Middle frontal gyrus (tissue), 1 donor: ENCODE results near the gene MRI1.
A peak's percentile ranks its signal among the peaks of the same experiment; 100 is the strongest.
"Not testable (repeated sequence)": the region's sequence is repeated elsewhere in the genome, so short reads cannot be mapped to it uniquely, and the experiment has no call there.

Experiments used
- DNase-seq: peaks from one replicate; pipeline ENCODE4 v3.0.0-alpha.2; 2015; ENCODE audit warnings: low spot score; ENCODE audit errors: extremely low spot score

Gene MRI1

DNA sequence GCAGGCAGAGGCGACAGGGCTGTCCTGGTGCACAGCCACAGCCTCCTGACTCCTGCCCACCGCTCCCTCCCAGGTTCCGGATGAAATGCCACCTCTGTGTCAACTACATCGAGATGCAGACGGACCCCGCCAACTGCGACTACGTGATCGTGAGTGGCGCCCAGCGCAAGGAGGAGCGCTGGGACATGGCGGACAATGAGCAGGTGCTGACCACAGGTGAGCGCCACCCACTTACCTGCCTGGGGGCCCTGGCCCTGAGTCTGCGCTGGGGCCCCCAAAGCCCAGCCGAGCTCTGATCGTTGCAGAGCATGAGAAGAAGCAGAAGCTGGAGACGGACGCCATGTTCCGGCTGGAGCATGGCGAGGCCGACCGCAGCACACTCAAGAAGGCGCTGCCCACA is 5.5 kb upstream of the MRI1 start:
- no peak for DNase-seq

DNA sequence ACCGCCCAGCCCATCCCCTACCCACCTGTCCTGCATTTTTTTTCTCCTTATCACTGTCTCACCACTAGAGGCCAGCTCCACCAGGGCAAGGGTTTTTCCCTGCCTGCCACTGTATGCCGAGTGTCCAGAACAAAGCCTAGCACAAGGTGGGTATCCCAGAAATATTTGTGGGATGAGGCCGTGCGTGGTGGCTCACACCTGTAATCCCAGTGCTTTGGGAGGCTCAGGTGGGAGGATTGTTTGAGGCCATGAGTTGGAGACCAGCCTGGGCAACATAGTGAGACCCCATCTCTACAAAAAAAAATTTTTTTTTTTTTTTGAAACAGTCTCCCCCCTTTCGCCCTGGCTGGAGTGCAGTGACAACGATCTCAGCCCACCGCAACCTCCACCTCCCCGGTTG is 2.9 kb upstream of the MRI1 start:
- no peak for DNase-seq

- no peak for DNase-seq
Observed at GRCh38 chr19:13762635-13763235, 1.6 kb upstream of the MRI1 start.

- DNase-seq: no peak
Observed at GRCh38 chr19:13763265-13763664, 1.1 kb upstream of the MRI1 start.

DNA sequence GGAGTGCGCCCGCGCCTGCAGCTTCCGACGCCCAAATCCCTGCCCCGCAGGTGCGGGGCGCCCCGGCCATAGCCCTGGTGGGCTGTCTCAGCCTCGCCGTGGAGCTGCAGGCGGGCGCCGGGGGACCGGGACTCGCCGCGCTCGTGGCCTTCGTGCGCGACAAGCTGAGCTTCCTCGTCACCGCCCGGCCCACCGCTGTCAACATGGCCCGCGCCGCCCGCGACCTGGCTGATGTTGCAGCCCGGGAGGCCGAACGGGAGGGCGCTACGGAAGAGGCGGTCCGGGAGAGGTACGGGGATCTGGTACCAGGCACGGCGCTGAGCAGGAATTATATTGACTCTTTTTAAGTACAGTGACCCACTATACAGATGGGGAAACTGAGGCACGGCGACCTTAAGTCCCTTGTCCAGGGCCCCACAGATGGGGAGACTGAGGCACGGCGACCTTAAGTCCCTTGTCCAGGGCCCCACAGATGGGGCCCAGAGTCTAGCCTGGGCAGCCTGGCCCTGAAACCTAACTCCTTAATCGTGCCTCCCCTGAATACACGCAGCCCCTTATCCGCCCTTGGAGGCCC is 586 bp downstream of the MRI1 start:
- no peak for DNase-seq

GRCh38 chr19:13765395-13766094 is 1.2 kb downstream of the MRI1 start:
- no peak for DNase-seq

DNA sequence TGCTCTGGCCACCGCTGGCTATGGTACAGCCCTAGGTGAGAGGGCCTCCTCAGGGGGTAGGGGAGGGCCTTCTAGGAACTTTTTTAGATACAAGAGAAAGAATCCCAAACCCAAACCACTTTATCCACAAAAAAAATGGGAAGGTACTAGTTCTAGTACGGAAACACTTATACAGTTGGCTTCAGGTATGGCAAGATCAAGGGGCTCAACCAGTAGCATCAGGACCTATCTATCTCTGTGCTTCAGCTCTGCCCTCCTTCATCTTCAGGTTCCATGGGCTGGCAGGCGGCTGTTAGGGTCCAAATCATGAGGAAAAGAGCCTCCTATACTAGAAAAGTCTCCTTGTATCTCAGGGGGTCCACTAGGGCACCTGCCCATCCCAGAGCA is 1.8 kb downstream of the MRI1 start:
- DNase-seq: no peak

- no peak for DNase-seq
Observed at GRCh38 chr19:13768510-13768909, 4.2 kb downstream of the MRI1 start.

- DNase-seq: no peak
Observed at GRCh38 chr19:13770013-13770635, 5.8 kb downstream of the MRI1 start.

GRCh38 chr19:13774217-13775191 is 10.2 kb downstream of the MRI1 start, which contains the start of gene C19orf53:
TSS of gene C19orf53 (plus strand) at chr19:13774456. CDS start at chr19:13774478, 22 bp downstream.
- DNase-seq: peak; percentile 90

DNA sequence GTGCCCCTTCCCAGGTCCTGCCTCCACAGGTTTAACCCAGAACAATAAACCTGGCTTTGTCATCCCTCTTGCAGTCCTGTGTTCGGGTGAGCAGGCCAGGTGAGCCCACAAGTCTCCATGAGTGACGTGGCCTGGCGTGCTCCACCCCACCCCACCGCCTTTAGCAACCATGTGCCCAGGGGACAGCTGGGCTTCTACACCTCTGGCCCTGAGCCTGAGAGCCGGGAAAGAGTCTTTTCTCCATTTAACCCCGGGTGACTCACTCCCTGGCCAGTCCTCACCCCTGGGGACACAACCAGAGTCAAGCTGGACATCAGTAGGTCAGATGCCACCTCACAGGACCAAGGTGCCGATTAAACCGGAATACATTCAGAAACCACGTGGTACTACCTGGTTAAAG is 14.1 kb downstream of the MRI1 start:
- no peak for DNase-seq

DNA sequence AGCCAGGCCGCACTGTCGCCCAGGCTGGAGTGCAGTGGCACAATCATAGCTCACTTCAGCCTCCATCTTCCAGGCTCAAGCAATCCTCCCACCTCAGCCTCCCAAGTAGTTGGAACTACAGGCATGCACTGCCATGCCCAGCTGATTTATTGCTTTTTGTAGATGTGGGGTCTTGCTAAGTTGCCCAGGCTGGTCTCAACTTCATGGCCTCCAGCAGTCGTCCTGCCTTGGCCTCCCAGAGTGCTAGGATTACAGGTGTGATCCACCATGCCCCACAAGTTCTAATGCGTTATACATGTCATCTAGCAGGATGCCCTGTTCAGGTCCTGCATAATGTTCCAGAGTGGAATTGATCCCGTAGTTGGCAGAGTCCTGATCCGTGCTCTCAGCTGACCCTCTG is 14.5 kb downstream of the MRI1 start:
- DNase-seq: no peak

DNA sequence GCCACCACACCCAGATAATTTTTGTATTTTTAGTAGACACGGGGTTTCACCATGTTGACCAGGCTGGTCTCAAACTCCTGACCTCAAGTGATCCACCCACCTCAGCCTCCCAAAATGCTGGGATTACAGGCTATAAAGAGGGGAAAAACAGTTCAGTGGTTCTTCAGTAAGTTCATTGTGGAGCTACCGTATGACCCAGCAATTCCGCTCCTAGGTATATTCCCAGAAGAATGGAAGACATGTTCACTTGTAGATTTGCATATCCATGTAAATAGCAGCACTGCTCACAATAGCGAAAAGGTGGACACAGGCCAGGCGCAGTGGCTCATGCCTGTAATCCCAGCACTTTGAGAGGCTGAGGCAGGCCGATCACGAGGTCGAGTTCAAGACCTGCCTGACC is 15.5 kb downstream of the MRI1 start:
- not testable (repeated sequence) for DNase-seq

GRCh38 chr19:13781547-13781946 is 17.2 kb downstream of the MRI1 start:
- DNase-seq: no peak

DNA sequence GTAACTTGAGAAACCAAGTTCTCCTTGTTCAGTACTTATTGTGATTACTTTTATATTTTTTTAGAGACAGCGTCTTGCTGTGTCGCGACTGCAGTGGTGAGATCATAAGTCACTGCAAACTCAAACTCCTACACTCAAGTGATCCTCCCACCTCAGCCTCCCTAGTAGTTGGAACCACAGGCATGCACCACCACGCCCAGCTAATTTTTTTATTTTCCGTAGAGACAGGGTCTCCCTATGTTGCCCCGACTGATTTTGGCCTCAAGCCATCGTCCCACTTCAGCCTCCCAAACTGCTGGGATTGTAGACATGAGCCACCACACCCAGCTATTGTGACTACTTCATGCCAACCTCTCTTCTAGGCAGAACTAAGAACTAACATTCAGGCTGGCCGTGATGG is 18.2 kb downstream of the MRI1 start:
- no peak for DNase-seq

GRCh38 chr19:13783565-13784500 is 19.5 kb downstream of the MRI1 start:
- no peak for DNase-seq

DNA sequence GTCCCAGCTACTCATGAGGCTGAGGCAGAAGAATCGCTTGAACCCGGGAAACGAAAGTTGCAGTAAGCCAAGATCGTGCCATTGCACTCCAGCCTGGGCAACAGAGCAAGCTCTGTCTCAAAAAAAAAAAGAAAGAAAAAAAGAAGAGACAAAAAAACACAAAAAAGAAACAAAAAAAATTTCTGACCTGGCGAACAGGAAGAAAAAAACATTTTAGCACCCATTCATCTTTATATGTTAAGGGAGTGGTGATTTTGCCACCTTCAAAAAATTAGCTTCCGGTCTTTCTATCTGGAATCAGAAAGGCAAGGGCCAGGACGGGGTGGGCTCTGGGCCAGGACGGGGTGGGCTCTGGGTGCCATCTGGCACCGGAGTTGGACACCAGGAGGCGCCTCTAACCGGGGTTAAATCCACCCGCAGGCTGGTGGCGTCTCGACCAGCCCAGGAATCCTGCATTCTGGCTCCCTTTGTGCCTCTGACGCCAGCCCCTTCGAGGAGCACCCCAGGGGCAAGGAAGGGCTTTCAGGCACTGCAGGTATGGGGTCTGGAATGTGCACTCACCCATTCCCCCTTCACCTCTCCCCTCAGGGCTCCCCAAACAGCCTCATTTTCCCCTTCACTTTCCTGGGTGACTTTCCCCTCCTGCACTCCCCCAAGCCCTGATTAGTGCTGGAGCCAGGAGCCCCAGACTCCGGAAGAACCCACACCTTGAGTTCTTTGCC is 20.6 kb downstream of the MRI1 start:
- no peak for DNase-seq

DNA sequence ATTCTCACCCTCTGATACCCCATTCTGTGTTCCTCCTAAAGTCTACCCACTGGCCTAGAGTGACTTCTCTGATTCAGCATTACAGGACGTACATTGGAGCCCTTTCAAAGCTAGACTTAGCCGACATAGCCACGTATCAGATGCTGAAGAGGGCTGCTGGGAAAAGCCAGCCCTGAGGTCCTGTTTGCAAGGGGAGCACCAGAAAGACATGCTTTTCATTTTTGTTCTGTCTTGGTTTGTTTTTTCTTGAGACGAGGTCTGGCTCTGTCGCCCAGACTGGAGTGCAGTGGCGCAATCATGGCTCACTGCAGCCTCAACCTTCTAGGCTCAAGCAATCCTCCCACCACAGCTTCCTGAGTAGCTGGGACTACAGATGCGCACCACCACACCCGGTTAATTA is 24.7 kb downstream of the MRI1 start:
- DNase-seq: no peak

DNA sequence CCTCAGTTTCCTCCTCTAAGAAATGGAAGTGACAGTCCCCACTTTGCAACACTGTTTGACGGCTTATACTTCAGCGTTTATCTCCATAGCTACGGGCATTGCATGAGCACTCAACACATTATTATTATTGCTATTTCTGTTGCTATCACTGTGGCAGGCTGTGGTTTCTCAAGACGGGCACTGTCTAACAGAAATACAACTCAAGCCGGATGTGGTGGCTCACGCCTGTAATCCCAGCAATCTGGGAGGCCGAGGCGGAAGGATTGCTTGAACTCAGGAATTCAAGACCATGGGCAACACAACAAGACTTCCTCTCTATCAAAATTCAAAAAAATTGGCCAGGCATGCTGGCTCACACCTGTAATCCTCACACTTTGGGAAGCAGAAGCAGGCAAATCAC is 26.0 kb downstream of the MRI1 start:
- no peak for DNase-seq

- not testable (repeated sequence) for DNase-seq
Observed at GRCh38 chr19:13793317-13793716, 29.0 kb downstream of the MRI1 start.
